ENCODE data around the gene PALM.
A peak's percentile ranks its signal among the peaks of the same experiment; 100 is the strongest.
"Not testable (repeated sequence)": the region's sequence is repeated elsewhere in the genome, so short reads cannot be mapped to it uniquely, and the experiment has no call there.

The PALM gene

GRCh38 chr19:678791-679388 is 29.8 kb upstream of the PALM start:
- no peak for DNase-seq (ENCODE audit: low spot score)

GRCh38 chr19:679418-680286 is 29.1 kb upstream of the PALM start:
- DNase-seq (ENCODE audit: low spot score), result no peak

- DNase-seq (ENCODE audit: low spot score), result peak; percentile 99
Measured at GRCh38 chr19:680287-681028, 28.3 kb upstream of the PALM start.

- no peak for DNase-seq (ENCODE audit: low spot score)
Measured at GRCh38 chr19:681029-682019, 27.4 kb upstream of the PALM start.

- no peak for DNase-seq (ENCODE audit: low spot score)
Measured at GRCh38 chr19:682678-683320, 25.9 kb upstream of the PALM start.

GRCh38 chr19:685454-685931 is 23.2 kb upstream of the PALM start:
- DNase-seq (ENCODE audit: low spot score), result no peak

GRCh38 chr19:686589-687297 is 22.0 kb upstream of the PALM start:
- DNase-seq (ENCODE audit: low spot score), result no peak

- DNase-seq (ENCODE audit: low spot score), result no peak
Measured at GRCh38 chr19:687569-688166, 21.1 kb upstream of the PALM start.

GRCh38 chr19:688214-688613 is 20.5 kb upstream of the PALM start:
- no peak for DNase-seq (ENCODE audit: low spot score)

- no peak for DNase-seq (ENCODE audit: low spot score)
Measured at GRCh38 chr19:688992-689391, 19.7 kb upstream of the PALM start.

GRCh38 chr19:690203-690602 is 18.5 kb upstream of the PALM start:
- DNase-seq (ENCODE audit: low spot score), result no peak

GRCh38 chr19:694481-695351 is 14.0 kb upstream of the PALM start:
- DNase-seq (ENCODE audit: low spot score), result no peak

- no peak for DNase-seq (ENCODE audit: low spot score)
Measured at GRCh38 chr19:695352-695949, 13.3 kb upstream of the PALM start, which contains the start of gene PRSS57. Gene PRSS57 (minus strand): TSS chr19:695452. CDS start chr19:695430, 22 bp downstream.

GRCh38 chr19:698529-698928 is 10.2 kb upstream of the PALM start:
- DNase-seq (ENCODE audit: low spot score), result not testable (repeated sequence)

GRCh38 chr19:699885-700284 is 8.8 kb upstream of the PALM start:
- not testable (repeated sequence) for DNase-seq (ENCODE audit: low spot score)

- not testable (repeated sequence) for DNase-seq (ENCODE audit: low spot score)
Measured at GRCh38 chr19:702847-703246, 5.9 kb upstream of the PALM start.

GRCh38 chr19:703329-703650 is 5.4 kb upstream of the PALM start:
- no peak for DNase-seq (ENCODE audit: low spot score)

- DNase-seq (ENCODE audit: low spot score), result peak; percentile 33
Measured at GRCh38 chr19:703651-704446, 4.9 kb upstream of the PALM start.
